Neural cell (in vitro differentiated cells): ENCODE measurements around the gene KCNH2. TPM values are rescaled to one million over a fixed set of nuclear protein-coding genes. Genes with fewer than 3 reads are reported as not detected.

ENCODE experiments used
- H2AFZ ChIP-seq: fragments of 200-600, 300-800 bp; sonication (generic), shearing (Covaris generic); 2 replicates; pipeline ENCODE4 v1.6.0; 2014; ENCODE audit warnings: low read depth, mild to moderate bottlenecking, antibody characterized with exemption, low read length, moderate library complexity
- H3F3A ChIP-seq: fragments of 200-600 bp; shearing (Covaris generic); 2 replicates; pipeline ENCODE4 v1.6.1; 2016; ENCODE audit warnings: mild to moderate bottlenecking, moderate library complexity, mixed read lengths, antibody characterized with exemption, low read length; ENCODE audit not compliant: insufficient read depth, poor library complexity, severe bottlenecking
- H3K27ac ChIP-seq: fragments of 200-600, 300-800 bp; sonication (generic), shearing (Covaris generic); 2 replicates; pipeline ENCODE4 v1.5.1; 2014; ENCODE audit warnings: mild to moderate bottlenecking, low read length, moderate library complexity
- H3K27me3 ChIP-seq: fragments of 300-800, 200-600 bp; sonication (generic), shearing (Covaris generic); 2 replicates; pipeline ENCODE4 v1.6.0; 2014; ENCODE audit warnings: mild to moderate bottlenecking, low read depth, low read length, moderate library complexity; ENCODE audit not compliant: insufficient read depth
- H3K36me3 ChIP-seq: fragments of 300-800, 200-600 bp; sonication (generic), shearing (Covaris generic); 2 replicates; pipeline ENCODE4 v1.5.1; 2014; ENCODE audit warnings: mild to moderate bottlenecking, antibody characterized with exemption, low read length, moderate library complexity; ENCODE audit not compliant: insufficient read depth
- H3K4me2 ChIP-seq: fragments of 300-800, 200-600 bp; sonication (generic), shearing (Covaris generic); 2 replicates; pipeline ENCODE4 v1.6.0; 2014; ENCODE audit warnings: mild to moderate bottlenecking, low read length
- H3K4me3 ChIP-seq: fragments of 300-800, 200-600 bp; sonication (generic), shearing (Covaris generic); 2 replicates; pipeline ENCODE4 v1.5.1; 2014; ENCODE audit warnings: mild to moderate bottlenecking, low read length, moderate library complexity
- H3K79me2 ChIP-seq: fragments of 200-600 bp; shearing (Covaris generic); replicated peaks from 2 replicates; pipeline ENCODE4 v1.6.0; 2014; ENCODE audit warnings: mild to moderate bottlenecking, low read length, moderate library complexity; ENCODE audit not compliant: insufficient read depth
- H3K9ac ChIP-seq: fragments of 300-800, 200-600 bp; sonication (generic), shearing (Covaris generic); 2 replicates; pipeline ENCODE4 v1.6.1; 2016; ENCODE audit warnings: mild to moderate bottlenecking, low read length, mixed read lengths
- H3K9me2 ChIP-seq: fragments of 200-600 bp; shearing (Covaris generic); 2 replicates; pipeline ENCODE4 v1.6.1; 2016; ENCODE audit warnings: mild to moderate bottlenecking, low read length, mixed read lengths; ENCODE audit not compliant: insufficient read depth
- H3K9me3 ChIP-seq: fragments of 200-600, 300-800 bp; sonication (generic), shearing (Covaris generic); 2 replicates; pipeline ENCODE4 v1.6.1; 2016; ENCODE audit warnings: mild to moderate bottlenecking, mixed run types, low read length, moderate library complexity, mixed read lengths
- H4K20me1 ChIP-seq: fragments of 200-600 bp; shearing (Covaris generic); 2 replicates; pipeline ENCODE4 v1.6.1; 2016; ENCODE audit warnings: mild to moderate bottlenecking, mixed run types; ENCODE audit not compliant: insufficient read depth
- EP300 ChIP-seq: fragments of 450-650 bp; conservative IDR thresholded peaks from 2 replicates; pipeline ENCODE4 v1.6.1; 2014; ENCODE audit warnings: antibody characterized with exemption, mild to moderate bottlenecking, moderate library complexity; ENCODE audit not compliant: poor library complexity, severe bottlenecking
- EZH2 ChIP-seq: fragments of 200-600, 300-800 bp; shearing (Covaris generic), sonication (generic); IDR thresholded peaks from 2 replicates; pipeline ENCODE4 v1.6.1; 2014; ENCODE audit warnings: antibody characterized with exemption, low read length, borderline replicate concordance, mild to moderate bottlenecking; ENCODE audit not compliant: insufficient read depth, poor library complexity, severe bottlenecking
- MXI1 ChIP-seq: fragments of 450-650 bp; conservative IDR thresholded peaks from 2 replicates; pipeline ENCODE4 v1.6.1; 2014; ENCODE audit warnings: antibody characterized with exemption, mild to moderate bottlenecking; ENCODE audit not compliant: poor library complexity, severe bottlenecking
- POLR2AphosphoS5 ChIP-seq: IDR thresholded peaks from 2 replicates; pipeline ENCODE4 v1.6.1; 2012
- RAD21 ChIP-seq: fragments of 450-650 bp; conservative IDR thresholded peaks from 2 replicates; pipeline ENCODE4 v1.6.1; 2014; ENCODE audit warnings: antibody characterized with exemption, mild to moderate bottlenecking, moderate library complexity
- SMC3 ChIP-seq: fragments of 450-650 bp; conservative IDR thresholded peaks from 2 replicates; pipeline ENCODE4 v1.6.1; 2014; ENCODE audit warnings: antibody characterized with exemption, mild to moderate bottlenecking, moderate library complexity; ENCODE audit not compliant: poor library complexity
- TAF1 ChIP-seq: IDR thresholded peaks from 2 replicates; pipeline ENCODE4 v1.6.1; 2012; ENCODE audit warnings: low read depth
- polyA plus RNA-seq: library from polyadenylated mRNA; depleted of rRNA; stranded (reverse); fragments of >200 nt; gene quantifications from 2 replicates; pipeline ENCODE4 v1.2.3, GENCODE V29; 2014
- TF ChIP-seq, protein P1 (sequence below): fragments of 450-650 bp; IDR thresholded peaks from 2 replicates; pipeline ENCODE4 v1.5.1; 2014; ENCODE audit warnings: antibody characterized with exemption, mild to moderate bottlenecking, moderate library complexity; ENCODE audit not compliant: poor library complexity, severe bottlenecking
- TF ChIP-seq, protein P2 (sequence below): IDR thresholded peaks from 2 replicates; pipeline ENCODE4 v1.6.1; 2012; ENCODE audit warnings: borderline replicate concordance

Gene KCNH2
- polyA plus RNA-seq, 1 donor from 2014 or later, result 24.4 TPM

DNA sequence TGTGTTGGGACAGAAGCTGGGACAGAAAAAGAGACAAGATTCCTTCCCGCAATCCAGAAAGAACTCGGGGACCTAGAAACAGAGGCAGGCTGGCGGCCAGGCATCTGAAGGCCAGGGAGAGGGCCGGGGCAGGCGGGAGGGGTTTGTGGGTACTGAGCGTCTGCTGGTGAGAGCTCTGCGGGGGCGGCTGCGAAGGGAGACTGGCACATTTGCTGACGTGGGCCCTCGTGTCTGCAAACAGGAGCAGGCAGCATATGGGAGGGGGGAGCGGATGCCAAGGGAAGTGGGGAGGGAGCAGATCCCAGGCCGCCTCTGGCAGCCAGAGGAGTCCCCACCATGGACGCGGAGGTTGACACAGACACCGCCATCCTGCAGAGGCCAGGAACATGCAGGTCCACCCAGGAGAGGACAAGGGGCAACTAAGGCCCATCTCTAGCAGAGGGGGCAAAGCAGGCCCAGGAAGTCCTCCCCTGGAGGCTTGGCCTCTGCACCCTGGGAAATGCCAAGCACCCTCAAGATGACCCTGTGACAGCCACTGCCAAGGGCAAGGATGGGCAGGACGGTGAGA, 32.2 kb downstream of the KCNH2 start:
- no peaks in the 10 kb centered on the region for H3K9me3 ChIP-seq
- H3K79me2 ChIP-seq, result no peaks in the 10 kb centered on the region
- no peak overlapping the region for H3K4me3 ChIP-seq
- no peak for TF ChIP-seq EZH2
- TF ChIP-seq, protein P1, sequence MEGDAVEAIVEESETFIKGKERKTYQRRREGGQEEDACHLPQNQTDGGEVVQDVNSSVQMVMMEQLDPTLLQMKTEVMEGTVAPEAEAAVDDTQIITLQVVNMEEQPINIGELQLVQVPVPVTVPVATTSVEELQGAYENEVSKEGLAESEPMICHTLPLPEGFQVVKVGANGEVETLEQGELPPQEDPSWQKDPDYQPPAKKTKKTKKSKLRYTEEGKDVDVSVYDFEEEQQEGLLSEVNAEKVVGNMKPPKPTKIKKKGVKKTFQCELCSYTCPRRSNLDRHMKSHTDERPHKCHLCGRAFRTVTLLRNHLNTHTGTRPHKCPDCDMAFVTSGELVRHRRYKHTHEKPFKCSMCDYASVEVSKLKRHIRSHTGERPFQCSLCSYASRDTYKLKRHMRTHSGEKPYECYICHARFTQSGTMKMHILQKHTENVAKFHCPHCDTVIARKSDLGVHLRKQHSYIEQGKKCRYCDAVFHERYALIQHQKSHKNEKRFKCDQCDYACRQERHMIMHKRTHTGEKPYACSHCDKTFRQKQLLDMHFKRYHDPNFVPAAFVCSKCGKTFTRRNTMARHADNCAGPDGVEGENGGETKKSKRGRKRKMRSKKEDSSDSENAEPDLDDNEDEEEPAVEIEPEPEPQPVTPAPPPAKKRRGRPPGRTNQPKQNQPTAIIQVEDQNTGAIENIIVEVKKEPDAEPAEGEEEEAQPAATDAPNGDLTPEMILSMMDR, result no peak
- TF ChIP-seq, protein P2, sequence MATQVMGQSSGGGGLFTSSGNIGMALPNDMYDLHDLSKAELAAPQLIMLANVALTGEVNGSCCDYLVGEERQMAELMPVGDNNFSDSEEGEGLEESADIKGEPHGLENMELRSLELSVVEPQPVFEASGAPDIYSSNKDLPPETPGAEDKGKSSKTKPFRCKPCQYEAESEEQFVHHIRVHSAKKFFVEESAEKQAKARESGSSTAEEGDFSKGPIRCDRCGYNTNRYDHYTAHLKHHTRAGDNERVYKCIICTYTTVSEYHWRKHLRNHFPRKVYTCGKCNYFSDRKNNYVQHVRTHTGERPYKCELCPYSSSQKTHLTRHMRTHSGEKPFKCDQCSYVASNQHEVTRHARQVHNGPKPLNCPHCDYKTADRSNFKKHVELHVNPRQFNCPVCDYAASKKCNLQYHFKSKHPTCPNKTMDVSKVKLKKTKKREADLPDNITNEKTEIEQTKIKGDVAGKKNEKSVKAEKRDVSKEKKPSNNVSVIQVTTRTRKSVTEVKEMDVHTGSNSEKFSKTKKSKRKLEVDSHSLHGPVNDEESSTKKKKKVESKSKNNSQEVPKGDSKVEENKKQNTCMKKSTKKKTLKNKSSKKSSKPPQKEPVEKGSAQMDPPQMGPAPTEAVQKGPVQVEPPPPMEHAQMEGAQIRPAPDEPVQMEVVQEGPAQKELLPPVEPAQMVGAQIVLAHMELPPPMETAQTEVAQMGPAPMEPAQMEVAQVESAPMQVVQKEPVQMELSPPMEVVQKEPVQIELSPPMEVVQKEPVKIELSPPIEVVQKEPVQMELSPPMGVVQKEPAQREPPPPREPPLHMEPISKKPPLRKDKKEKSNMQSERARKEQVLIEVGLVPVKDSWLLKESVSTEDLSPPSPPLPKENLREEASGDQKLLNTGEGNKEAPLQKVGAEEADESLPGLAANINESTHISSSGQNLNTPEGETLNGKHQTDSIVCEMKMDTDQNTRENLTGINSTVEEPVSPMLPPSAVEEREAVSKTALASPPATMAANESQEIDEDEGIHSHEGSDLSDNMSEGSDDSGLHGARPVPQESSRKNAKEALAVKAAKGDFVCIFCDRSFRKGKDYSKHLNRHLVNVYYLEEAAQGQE, result no peak
- no peaks in the 10 kb centered on the region for H4K20me1 ChIP-seq
- H3K4me2 ChIP-seq, result no peak overlapping the region
- H3K36me3 ChIP-seq, result peaks cover under 1% of the 10 kb centered on the region
- no peak overlapping the region for H3K27ac ChIP-seq
- no peaks in the 10 kb centered on the region for H3K9me2 ChIP-seq
- no peak overlapping the region for H3K9ac ChIP-seq
- no peaks in the 10 kb centered on the region for H3K27me3 ChIP-seq
- H3F3A ChIP-seq, result no peaks in the 10 kb centered on the region
- no peak overlapping the region for H2AFZ ChIP-seq

DNA sequence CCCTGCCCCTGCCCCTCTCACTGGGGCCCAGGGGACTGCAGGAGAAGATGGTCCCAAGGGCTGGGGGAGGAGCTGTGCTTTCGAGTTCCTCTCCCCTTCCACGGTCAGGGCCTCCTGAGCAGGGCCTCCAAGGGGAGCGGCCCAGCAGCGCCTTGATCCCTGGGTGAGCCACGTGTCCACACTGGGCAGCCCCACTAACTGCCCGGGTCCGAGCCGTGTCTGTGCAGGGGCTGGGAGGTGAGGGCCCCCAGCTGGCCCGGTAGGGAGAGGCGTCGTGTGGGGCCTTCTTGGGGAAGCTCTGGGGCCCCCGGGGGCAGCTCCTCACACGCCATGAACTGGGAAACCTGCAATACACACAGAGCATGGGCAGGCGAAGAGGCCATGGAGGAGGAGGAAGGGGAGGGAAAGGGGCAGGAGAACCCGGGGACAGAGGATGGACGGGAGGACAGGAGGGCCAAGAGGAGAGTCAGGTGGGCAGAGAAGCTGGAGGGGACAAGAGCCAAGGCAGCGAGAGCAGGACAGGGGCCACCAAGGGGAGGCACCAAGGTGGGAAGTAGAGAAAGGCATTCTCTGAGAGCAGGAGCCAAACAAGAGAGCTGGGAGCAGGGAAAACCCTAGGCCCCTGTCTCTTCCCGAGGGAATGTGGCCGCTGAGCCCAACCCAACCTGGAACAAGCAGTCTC, 32.8 kb downstream of the KCNH2 start:
- TF ChIP-seq, protein P2, result no peak
- TF ChIP-seq TAF1 (no peak), EP300 (no peak), RAD21 (no peak), EZH2 (no peak), MXI1 (no peak), SMC3 (no peak), POLR2AphosphoS5 (no peak)
- TF ChIP-seq, protein P1, result no peak
- Histone ChIP-seq H3K9me3 (no peaks in the 10 kb centered on the region), H3K27ac (no peak overlapping the region), H3K9me2 (no peaks in the 10 kb centered on the region), H3K4me2 (no peak overlapping the region), H3K4me3 (no peak overlapping the region), H4K20me1 (no peaks in the 10 kb centered on the region), H3F3A (no peaks in the 10 kb centered on the region), H3K36me3 (no peaks in the 10 kb centered on the region), H3K79me2 (no peaks in the 10 kb centered on the region), H3K9ac (no peak overlapping the region), H3K27me3 (no peaks in the 10 kb centered on the region), H2AFZ (no peak overlapping the region)
